Stimulated activated CD4-positive, alpha-beta T cell treated with anti-CD3 and anti-CD28 coated beads, Interleukin-4, amount 100 ng/mL, for 4 hours (primary cell): Measurements from ENCODE around the gene CAMTA1.

Experiments used
- DNase-seq, 2 experiments: peaks; one replicate each; pipeline ENCODE4 v3.0.0-alpha.2; 2020

The CAMTA1 gene

GRCh38 chr1:6885426-6885825 is 100.2 kb downstream of the CAMTA1 start:
- DNase-seq: no peak

GRCh38 chr1:6886523-6886922 is 101.3 kb downstream of the CAMTA1 start:
- DNase-seq: no peak

- DNase-seq: no peak
These were observed 103.0 kb downstream of the CAMTA1 start for GRCh38 chr1:6888268-6888667.

- DNase-seq: no peak
These were observed 103.6 kb downstream of the CAMTA1 start for GRCh38 chr1:6888870-6889269.

- peak; percentile 20 to 24 for DNase-seq
These were observed 104.7 kb downstream of the CAMTA1 start for GRCh38 chr1:6889875-6890480.

GRCh38 chr1:6890686-6891085 is 105.4 kb downstream of the CAMTA1 start:
- no peak for DNase-seq

- peak; percentile 15 to 21 for DNase-seq
These were observed 106.7 kb downstream of the CAMTA1 start for GRCh38 chr1:6891781-6892579.

- DNase-seq: no peak
These were observed 108.1 kb downstream of the CAMTA1 start for GRCh38 chr1:6893388-6893787.

GRCh38 chr1:6897138-6897537 is 111.9 kb downstream of the CAMTA1 start:
- DNase-seq: no peak

- no peak for DNase-seq
These were observed 113.8 kb downstream of the CAMTA1 start for GRCh38 chr1:6898974-6899539.

GRCh38 chr1:6899621-6900020 is 114.4 kb downstream of the CAMTA1 start:
- no peak for DNase-seq

GRCh38 chr1:6902153-6902552 is 116.9 kb downstream of the CAMTA1 start:
- no peak for DNase-seq

- no peak for DNase-seq
These were observed 119.4 kb downstream of the CAMTA1 start for GRCh38 chr1:6904476-6905170.

- DNase-seq: no peak
These were observed 120.1 kb downstream of the CAMTA1 start for GRCh38 chr1:6905331-6905730.

- no peak for DNase-seq
These were observed 120.5 kb downstream of the CAMTA1 start for GRCh38 chr1:6905790-6906189.

GRCh38 chr1:6906783-6907182 is 121.5 kb downstream of the CAMTA1 start:
- DNase-seq: no peak

GRCh38 chr1:6907201-6907600 is 121.9 kb downstream of the CAMTA1 start:
- no peak for DNase-seq

- DNase-seq: no peak
These were observed 122.6 kb downstream of the CAMTA1 start for GRCh38 chr1:6907676-6908434.

GRCh38 chr1:6909401-6909800 is 124.1 kb downstream of the CAMTA1 start:
- DNase-seq: no peak

- no peak for DNase-seq
These were observed 124.6 kb downstream of the CAMTA1 start for GRCh38 chr1:6909857-6910256.

GRCh38 chr1:6911021-6911941 is 126.0 kb downstream of the CAMTA1 start:
- DNase-seq: no peak

GRCh38 chr1:6911974-6912373 is 126.7 kb downstream of the CAMTA1 start:
- DNase-seq: no peak
